Airway epithelial cell (primary cell): Measurements from ENCODE around the gene AADACL3. TPM values are rescaled to one million over a fixed set of nuclear protein-coding genes. Genes with fewer than 3 reads are reported as not detected.

Experiments used
- total RNA-seq: library from RNA; depleted of rRNA; stranded (reverse); fragments of >200 nt; gene quantifications from 2 replicates; pipeline ENCODE4 v1.2.3, GENCODE V29; 2015

AADACL3 gene, protein sequence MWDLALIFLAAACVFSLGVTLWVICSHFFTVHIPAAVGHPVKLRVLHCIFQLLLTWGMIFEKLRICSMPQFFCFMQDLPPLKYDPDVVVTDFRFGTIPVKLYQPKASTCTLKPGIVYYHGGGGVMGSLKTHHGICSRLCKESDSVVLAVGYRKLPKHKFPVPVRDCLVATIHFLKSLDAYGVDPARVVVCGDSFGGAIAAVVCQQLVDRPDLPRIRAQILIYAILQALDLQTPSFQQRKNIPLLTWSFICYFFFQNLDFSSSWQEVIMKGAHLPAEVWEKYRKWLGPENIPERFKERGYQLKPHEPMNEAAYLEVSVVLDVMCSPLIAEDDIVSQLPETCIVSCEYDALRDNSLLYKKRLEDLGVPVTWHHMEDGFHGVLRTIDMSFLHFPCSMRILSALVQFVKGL
- not detected in 2 replicates for total RNA-seq

DNA sequence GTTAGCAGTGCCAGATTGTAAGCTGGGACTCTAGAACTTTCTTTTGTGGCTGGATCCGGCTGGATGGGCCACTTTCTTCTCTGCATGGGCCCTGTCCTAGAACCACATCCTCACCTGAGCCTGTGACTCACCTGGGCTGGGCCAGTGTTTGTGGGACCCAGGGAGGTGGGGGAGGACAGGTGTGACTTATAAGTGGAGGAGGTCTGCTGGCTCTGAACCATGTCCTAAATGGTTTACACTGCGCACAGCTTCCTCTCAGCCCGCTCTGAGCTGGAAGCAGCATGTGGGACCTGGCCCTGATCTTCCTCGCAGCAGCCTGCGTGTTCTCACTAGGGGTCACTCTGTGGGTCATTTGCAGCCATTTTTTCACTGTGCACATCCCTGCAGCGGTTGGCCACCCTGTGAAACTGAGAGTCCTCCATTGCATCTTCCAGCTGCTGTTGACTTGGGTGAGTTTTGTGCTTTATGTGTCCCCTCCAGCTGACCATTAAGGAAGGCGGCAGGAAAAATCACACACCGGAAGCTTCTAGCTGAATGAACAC lies at the start of gene AADACL3:
TSS of gene AADACL3 (plus strand) at position 215 of the 542 bp plus-strand sequence. CDS start at position 282, 67 bp downstream.

DNA sequence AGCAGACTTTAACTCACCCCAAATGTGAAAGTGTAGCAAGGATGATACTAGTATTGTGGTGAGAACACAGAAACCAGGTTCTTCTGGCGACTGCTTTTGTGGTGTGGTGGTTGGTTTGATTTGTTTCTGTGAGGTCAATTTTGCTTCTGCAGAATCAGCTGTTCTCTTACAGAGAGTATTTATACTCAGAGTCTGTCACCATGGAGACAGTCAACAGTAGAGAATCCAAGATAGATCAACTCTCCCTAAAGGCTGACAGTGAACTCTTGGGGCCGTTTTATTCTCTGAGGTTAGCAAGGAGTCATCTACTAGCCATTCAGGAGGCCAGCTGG lies 30.0 kb downstream of the AADACL3 start, which contains the start of gene CFAP107:
TSS of gene CFAP107 (plus strand) at position 209 of the 332 bp plus-strand sequence. CDS start 231 bp downstream, outside the sequence.

DNA sequence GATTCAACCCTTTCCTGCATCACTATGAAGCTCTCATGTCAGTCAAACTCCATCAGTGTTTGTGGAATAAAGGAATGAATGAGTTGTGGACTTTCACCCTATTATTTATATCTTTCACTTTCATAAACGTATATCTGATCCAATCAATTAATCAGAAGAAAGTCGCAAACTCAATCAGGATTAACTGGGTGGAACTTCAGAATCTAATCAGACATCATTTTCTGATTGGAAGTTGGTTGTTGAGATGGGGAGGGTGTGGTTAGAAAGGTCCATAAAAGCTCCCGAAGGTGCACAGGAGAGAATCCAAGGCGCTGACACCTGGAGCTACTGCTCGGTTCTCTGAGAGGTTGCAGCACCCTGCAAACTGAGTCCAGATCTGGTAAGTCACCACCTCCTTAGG lies 57.5 kb downstream of the AADACL3 start, which contains the start of gene PRAMEF12:
TSS of gene PRAMEF12 (plus strand) at position 301 of the 400 bp plus-strand sequence. CDS start 1,130 bp downstream, outside the sequence.

Other genes starting within 250 kb of the AADACL3 start
- 18.2 and 27.4 TPM in 2 replicates for gene DHRS3, start 97.9 kb upstream of the AADACL3 start, total RNA-seq
- not detected in 2 replicates for gene AADACL4, start 72.0 kb upstream of the AADACL3 start, total RNA-seq
- not detected in 2 replicates for gene CFAP107, start 30.1 kb downstream of the AADACL3 start, total RNA-seq
- not detected in 2 replicates for gene PRAMEF12, start 57.6 kb downstream of the AADACL3 start, total RNA-seq
- not detected in 2 replicates for gene PRAMEF1, start 75.3 kb downstream of the AADACL3 start, total RNA-seq
- gene PRAMEF11, start 115.3 kb downstream of the AADACL3 start, total RNA-seq = not detected in 2 replicates
- gene HNRNPCL1, start 132.6 kb downstream of the AADACL3 start, total RNA-seq = not detected in 2 replicates
- not detected in 2 replicates for gene PRAMEF2, start 141.0 kb downstream of the AADACL3 start, total RNA-seq
- gene PRAMEF4, start 170.1 kb downstream of the AADACL3 start, total RNA-seq = not detected in 2 replicates
- gene PRAMEF10, start 182.2 kb downstream of the AADACL3 start, total RNA-seq = not detected in 2 replicates
- gene PRAMEF7, start 200.5 kb downstream of the AADACL3 start, total RNA-seq = not detected in 2 replicates
- gene PRAMEF6, start 231.5 kb downstream of the AADACL3 start, total RNA-seq = not detected in 2 replicates